ENCODE data around the gene DBN1. TPM values are rescaled to one million over a fixed set of nuclear protein-coding genes. Genes with fewer than 3 reads are reported as not detected.

Gene DBN1
- total and polyA plus RNA-seq, 9 of the 15 experiments (the other 6 are each of a cell fraction or from before 2014, with no cell fraction given), result 0.25 to 87.2 (median 27.9) TPM

DNA sequence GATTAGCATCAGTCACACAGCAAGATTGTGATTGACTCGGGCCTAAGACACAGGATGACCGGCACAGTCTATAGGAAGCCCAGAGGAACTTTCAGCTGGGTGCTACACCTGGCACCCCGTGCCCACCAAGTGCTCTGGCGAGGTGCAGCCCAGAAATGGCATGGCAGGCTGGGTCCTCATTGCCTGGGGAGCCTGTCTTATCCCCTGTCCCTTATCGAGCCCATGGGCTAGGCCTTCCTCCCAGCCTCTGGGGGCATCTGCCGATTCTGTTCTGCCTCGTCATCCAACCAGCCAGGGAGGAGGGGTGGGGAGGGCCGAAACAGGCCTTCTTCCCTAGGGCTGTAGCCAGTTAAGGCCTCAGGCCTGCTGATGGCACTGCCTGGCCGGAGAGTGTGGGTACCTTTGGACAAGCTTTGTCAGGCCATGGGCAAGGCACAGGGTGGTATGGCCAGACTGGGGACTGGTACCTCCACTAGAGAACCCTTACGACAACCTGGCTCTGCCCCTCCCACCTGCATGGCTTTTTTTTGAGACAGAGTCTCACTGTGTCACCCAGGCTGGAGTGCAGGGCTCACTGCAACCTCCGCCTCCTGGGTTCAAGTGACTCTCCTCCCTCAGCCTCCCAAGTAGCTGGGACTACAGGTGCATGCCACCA lies 45.4 kb downstream of the DBN1 start (continued):
- TF ChIP-seq MTA1 (IDR thresholded peaks at IDR 0.05; ENCODE audit: borderline replicate concordance) (no peak), SNRNP70 (optimal IDR thresholded peaks at IDR 0.05; ENCODE audit: low read depth, low read length) (no peak), FOXJ3 (CRISPR knock-in tag; IDR thresholded peaks at IDR 0.05) (no peak), SRSF3 (IDR thresholded peaks at IDR 0.05; ENCODE audit: insufficient read depth, low read length) (no peak), ZNF311 (CRISPR knock-in tag; IDR thresholded peaks at IDR 0.05) (no peak), ZNF24 (IDR thresholded peaks at IDR 0.05) (no peak), SP1 (CRISPR knock-in tag; IDR thresholded peaks at IDR 0.05) (peak; percentile 47; the same call in 1 of the 2 replicates), ZNF584 (CRISPR knock-in tag; IDR thresholded peaks at IDR 0.05; ENCODE audit: low read depth) (no peak), ETS2 (tag; IDR thresholded peaks at IDR 0.05; ENCODE audit: borderline replicate concordance, poor library complexity, severe bottlenecking) (no peak), EGR1 (conservative IDR thresholded peaks at IDR 0.05) (no peak)
- TF ChIP-seq, protein P1, sequence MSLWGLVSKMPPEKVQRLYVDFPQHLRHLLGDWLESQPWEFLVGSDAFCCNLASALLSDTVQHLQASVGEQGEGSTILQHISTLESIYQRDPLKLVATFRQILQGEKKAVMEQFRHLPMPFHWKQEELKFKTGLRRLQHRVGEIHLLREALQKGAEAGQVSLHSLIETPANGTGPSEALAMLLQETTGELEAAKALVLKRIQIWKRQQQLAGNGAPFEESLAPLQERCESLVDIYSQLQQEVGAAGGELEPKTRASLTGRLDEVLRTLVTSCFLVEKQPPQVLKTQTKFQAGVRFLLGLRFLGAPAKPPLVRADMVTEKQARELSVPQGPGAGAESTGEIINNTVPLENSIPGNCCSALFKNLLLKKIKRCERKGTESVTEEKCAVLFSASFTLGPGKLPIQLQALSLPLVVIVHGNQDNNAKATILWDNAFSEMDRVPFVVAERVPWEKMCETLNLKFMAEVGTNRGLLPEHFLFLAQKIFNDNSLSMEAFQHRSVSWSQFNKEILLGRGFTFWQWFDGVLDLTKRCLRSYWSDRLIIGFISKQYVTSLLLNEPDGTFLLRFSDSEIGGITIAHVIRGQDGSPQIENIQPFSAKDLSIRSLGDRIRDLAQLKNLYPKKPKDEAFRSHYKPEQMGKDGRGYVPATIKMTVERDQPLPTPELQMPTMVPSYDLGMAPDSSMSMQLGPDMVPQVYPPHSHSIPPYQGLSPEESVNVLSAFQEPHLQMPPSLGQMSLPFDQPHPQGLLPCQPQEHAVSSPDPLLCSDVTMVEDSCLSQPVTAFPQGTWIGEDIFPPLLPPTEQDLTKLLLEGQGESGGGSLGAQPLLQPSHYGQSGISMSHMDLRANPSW (CRISPR knock-in tag; IDR thresholded peaks at IDR 0.05), result no peak
- TF ChIP-seq, protein P2, sequence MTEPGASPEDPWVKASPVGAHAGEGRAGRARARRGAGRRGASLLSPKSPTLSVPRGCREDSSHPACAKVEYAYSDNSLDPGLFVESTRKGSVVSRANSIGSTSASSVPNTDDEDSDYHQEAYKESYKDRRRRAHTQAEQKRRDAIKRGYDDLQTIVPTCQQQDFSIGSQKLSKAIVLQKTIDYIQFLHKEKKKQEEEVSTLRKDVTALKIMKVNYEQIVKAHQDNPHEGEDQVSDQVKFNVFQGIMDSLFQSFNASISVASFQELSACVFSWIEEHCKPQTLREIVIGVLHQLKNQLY (CRISPR knock-in tag; conservative IDR thresholded peaks at IDR 0.05), result 0 out of 4 replicates have a peak, but pooled peaks of 1 of the 2 experiments have one; percentile 43
- TF ChIP-seq, protein P3, sequence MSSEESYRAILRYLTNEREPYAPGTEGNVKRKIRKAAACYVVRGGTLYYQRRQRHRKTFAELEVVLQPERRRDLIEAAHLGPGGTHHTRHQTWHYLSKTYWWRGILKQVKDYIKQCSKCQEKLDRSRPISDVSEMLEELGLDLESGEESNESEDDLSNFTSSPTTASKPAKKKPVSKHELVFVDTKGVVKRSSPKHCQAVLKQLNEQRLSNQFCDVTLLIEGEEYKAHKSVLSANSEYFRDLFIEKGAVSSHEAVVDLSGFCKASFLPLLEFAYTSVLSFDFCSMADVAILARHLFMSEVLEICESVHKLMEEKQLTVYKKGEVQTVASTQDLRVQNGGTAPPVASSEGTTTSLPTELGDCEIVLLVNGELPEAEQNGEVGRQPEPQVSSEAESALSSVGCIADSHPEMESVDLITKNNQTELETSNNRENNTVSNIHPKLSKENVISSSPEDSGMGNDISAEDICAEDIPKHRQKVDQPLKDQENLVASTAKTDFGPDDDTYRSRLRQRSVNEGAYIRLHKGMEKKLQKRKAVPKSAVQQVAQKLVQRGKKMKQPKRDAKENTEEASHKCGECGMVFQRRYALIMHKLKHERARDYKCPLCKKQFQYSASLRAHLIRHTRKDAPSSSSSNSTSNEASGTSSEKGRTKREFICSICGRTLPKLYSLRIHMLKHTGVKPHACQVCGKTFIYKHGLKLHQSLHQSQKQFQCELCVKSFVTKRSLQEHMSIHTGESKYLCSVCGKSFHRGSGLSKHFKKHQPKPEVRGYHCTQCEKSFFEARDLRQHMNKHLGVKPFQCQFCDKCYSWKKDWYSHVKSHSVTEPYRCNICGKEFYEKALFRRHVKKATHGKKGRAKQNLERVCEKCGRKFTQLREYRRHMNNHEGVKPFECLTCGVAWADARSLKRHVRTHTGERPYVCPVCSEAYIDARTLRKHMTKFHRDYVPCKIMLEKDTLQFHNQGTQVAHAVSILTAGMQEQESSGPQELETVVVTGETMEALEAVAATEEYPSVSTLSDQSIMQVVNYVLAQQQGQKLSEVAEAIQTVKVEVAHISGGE (CRISPR knock-in tag; IDR thresholded peaks at IDR 0.05), result no peak
- TF ChIP-seq, protein P4, sequence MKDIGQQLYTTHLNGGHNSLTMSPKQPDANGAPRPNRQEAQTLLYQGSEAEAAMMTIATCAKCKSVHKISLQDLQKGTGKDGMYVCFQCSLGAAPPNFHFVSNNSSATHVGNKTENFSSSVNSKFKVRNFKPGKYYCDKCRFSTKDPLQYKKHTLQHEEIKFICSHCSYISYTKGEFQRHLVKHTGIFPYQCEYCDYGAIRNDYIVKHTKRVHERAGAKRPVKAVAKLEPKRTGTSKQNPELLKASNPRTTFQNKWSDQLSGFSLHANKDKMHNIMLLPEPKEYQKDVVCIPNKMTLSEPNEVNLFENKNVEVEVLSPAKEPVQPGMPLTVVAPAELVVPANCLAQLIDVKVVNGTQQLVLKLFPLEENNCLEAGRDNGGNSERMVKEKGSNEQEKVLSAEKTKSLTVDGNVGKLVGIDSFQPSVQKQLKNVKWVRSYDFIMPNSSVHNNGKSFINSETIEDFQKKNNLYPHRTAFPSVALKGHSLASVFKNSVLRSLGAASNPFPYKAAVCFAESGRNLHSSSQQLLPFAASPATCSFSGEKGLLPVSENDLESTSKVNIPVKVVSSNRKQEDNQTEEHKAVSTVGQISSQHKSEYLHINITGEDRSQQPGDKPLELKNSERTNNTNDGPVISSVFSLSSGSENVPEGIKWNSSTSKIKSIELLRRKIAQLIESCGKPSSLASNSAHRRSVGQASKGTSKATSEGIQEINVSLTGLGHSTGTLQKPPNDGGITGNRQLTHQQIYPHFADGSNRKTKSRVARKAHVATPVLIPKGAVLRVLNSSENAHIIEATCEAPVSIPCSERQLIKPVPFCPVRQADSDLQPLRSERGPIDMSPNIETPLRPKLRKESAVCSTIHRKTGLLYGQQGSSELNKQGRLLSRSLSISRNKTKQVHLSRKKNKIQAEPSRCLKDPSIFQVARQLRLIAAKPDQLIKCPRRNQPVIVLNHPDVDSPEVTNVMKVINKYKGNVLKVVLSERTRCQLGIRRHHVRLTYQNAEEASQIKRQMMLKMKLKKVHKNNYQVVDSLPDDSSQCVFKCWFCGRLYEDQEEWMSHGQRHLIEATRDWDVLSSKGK (CRISPR knock-in tag; IDR thresholded peaks at IDR 0.05), result no peak
- TF ChIP-seq, protein P5, sequence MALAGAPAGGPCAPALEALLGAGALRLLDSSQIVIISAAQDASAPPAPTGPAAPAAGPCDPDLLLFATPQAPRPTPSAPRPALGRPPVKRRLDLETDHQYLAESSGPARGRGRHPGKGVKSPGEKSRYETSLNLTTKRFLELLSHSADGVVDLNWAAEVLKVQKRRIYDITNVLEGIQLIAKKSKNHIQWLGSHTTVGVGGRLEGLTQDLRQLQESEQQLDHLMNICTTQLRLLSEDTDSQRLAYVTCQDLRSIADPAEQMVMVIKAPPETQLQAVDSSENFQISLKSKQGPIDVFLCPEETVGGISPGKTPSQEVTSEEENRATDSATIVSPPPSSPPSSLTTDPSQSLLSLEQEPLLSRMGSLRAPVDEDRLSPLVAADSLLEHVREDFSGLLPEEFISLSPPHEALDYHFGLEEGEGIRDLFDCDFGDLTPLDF (CRISPR knock-in tag; IDR thresholded peaks at IDR 0.05), result no peak

Measured in K562 (cell line).